ENCODE data around the gene AP2M1.

The AP2M1 gene

GRCh38 chr3:184211297-184211696 is 36.6 kb downstream of the AP2M1 start:
- H3K36me3 ChIP-seq (ENCODE audit: control insufficient read depth in 1 of 2, insufficient read depth in 2 of 2, low read length in 2 of 2): no peaks in the 10 kb centered on the region
- H3K14ac ChIP-seq (ENCODE audit: low read length): no peak overlapping the region
- no peak for DNase-seq
- H3K9ac ChIP-seq (ENCODE audit: low read length): no peak overlapping the region
- no peak overlapping the region for H3K23ac ChIP-seq (ENCODE audit: low read length)
- no peak overlapping the region for H3K4me3 ChIP-seq (ENCODE audit: low read depth, low read length)
- no peaks in the 10 kb centered on the region for H3K27me3 ChIP-seq (ENCODE audit: insufficient read depth, low read length)
- H3K4me1 ChIP-seq (ENCODE audit: control insufficient read depth in 1 of 2, insufficient read depth in 2 of 2, low read length in 2 of 2): no peaks in the 10 kb centered on the region
- no peak overlapping the region for H2BK120ac ChIP-seq (ENCODE audit: insufficient read depth, low read length, poor library complexity)
- H3K9me3 ChIP-seq (ENCODE audit: insufficient read depth, low read depth, low read length): peaks cover 3% of the 10 kb centered on the region
- H3K4me2 ChIP-seq (ENCODE audit: low read length): no peak overlapping the region
- no peak overlapping the region for H2BK5ac ChIP-seq (ENCODE audit: low read depth, low read length, poor library complexity)
- no peak overlapping the region for H4K12ac ChIP-seq (ENCODE audit: low read depth, low read length)
- no CpG with 5 or more reads among the region's 5 CpGs for WGBS (ENCODE audit: extremely low coverage, insufficient coverage, insufficient read length)
- H2AFZ ChIP-seq (ENCODE audit: insufficient read depth, low read length, poor library complexity): no peak overlapping the region
- no peaks in the 10 kb centered on the region for H3K79me1 ChIP-seq (ENCODE audit: low read length)
- H2AK5ac ChIP-seq (ENCODE audit: low read length): no peak overlapping the region
- H4K8ac ChIP-seq (ENCODE audit: low read depth, low read length): no peak overlapping the region
- H3K18ac ChIP-seq (ENCODE audit: low read length): no peak overlapping the region
- H3K4ac ChIP-seq (ENCODE audit: low read depth, low read length): no peak overlapping the region
- no peak overlapping the region for H3K27ac ChIP-seq (ENCODE audit: low read depth, low read length)
- H4K91ac ChIP-seq (ENCODE audit: low read depth, low read length): no peak overlapping the region
- no peaks in the 10 kb centered on the region for H3K79me2 ChIP-seq (ENCODE audit: control insufficient read depth, insufficient read depth, low read length, poor library complexity)
- H2BK12ac ChIP-seq (ENCODE audit: low read length): no peak overlapping the region

GRCh38 chr3:184211718-184212117 is 37.1 kb downstream of the AP2M1 start:
- Histone ChIP-seq H2BK120ac (ENCODE audit: insufficient read depth, low read length, poor library complexity) (no peak overlapping the region), H3K27ac (ENCODE audit: low read depth, low read length) (no peak overlapping the region), H2AK5ac (ENCODE audit: low read length) (no peak overlapping the region), H2BK5ac (ENCODE audit: low read depth, low read length, poor library complexity) (no peak overlapping the region), H2AFZ (ENCODE audit: insufficient read depth, low read length, poor library complexity) (no peak overlapping the region), H3K4me2 (ENCODE audit: low read length) (no peak overlapping the region), H3K18ac (ENCODE audit: low read length) (no peak overlapping the region), H3K36me3 (ENCODE audit: control insufficient read depth in 1 of 2, insufficient read depth in 2 of 2, low read length in 2 of 2) (no peaks in the 10 kb centered on the region), H3K14ac (ENCODE audit: low read length) (no peak overlapping the region), H3K4ac (ENCODE audit: low read depth, low read length) (no peak overlapping the region), H3K79me1 (ENCODE audit: low read length) (no peaks in the 10 kb centered on the region), H4K12ac (ENCODE audit: low read depth, low read length) (no peak overlapping the region), H3K23ac (ENCODE audit: low read length) (no peak overlapping the region), H3K9ac (ENCODE audit: low read length) (no peak overlapping the region), H2BK12ac (ENCODE audit: low read length) (no peak overlapping the region), H3K9me3 (ENCODE audit: insufficient read depth, low read depth, low read length) (peaks cover 2% of the 10 kb centered on the region), H3K4me3 (ENCODE audit: low read depth, low read length) (no peak overlapping the region), H3K4me1 (ENCODE audit: control insufficient read depth in 1 of 2, insufficient read depth in 2 of 2, low read length in 2 of 2) (no peaks in the 10 kb centered on the region), H4K8ac (ENCODE audit: low read depth, low read length) (no peak overlapping the region), H3K27me3 (ENCODE audit: insufficient read depth, low read length) (no peaks in the 10 kb centered on the region), H3K79me2 (ENCODE audit: control insufficient read depth, insufficient read depth, low read length, poor library complexity) (no peaks in the 10 kb centered on the region), H4K91ac (ENCODE audit: low read depth, low read length) (no peak overlapping the region)
- no CpG with 5 or more reads among the region's 5 CpGs for WGBS (ENCODE audit: extremely low coverage, insufficient coverage, insufficient read length)
- no peak for DNase-seq

GRCh38 chr3:184218814-184219213 is 44.2 kb downstream of the AP2M1 start:
- Histone ChIP-seq H2BK5ac (ENCODE audit: low read depth, low read length, poor library complexity) (no peak overlapping the region), H3K4ac (ENCODE audit: low read depth, low read length) (no peak overlapping the region), H2BK12ac (ENCODE audit: low read length) (no peak overlapping the region), H3K79me1 (ENCODE audit: low read length) (no peaks in the 10 kb centered on the region), H4K12ac (ENCODE audit: low read depth, low read length) (no peak overlapping the region), H3K79me2 (ENCODE audit: control insufficient read depth, insufficient read depth, low read length, poor library complexity) (no peaks in the 10 kb centered on the region), H3K4me3 (ENCODE audit: low read depth, low read length) (no peak overlapping the region), H3K27me3 (ENCODE audit: insufficient read depth, low read length) (no peaks in the 10 kb centered on the region), H3K18ac (ENCODE audit: low read length) (no peak overlapping the region), H2AK5ac (ENCODE audit: low read length) (no peak overlapping the region), H3K4me1 (ENCODE audit: control insufficient read depth in 1 of 2, insufficient read depth in 2 of 2, low read length in 2 of 2) (no peaks in the 10 kb centered on the region), H2AFZ (ENCODE audit: insufficient read depth, low read length, poor library complexity) (no peak overlapping the region), H4K8ac (ENCODE audit: low read depth, low read length) (no peak overlapping the region), H3K36me3 (ENCODE audit: control insufficient read depth in 1 of 2, insufficient read depth in 2 of 2, low read length in 2 of 2) (no peaks in the 10 kb centered on the region), H3K27ac (ENCODE audit: low read depth, low read length) (no peak overlapping the region), H4K91ac (ENCODE audit: low read depth, low read length) (no peak overlapping the region), H3K9ac (ENCODE audit: low read length) (no peak overlapping the region), H3K14ac (ENCODE audit: low read length) (no peak overlapping the region), H3K23ac (ENCODE audit: low read length) (no peak overlapping the region), H3K9me3 (ENCODE audit: insufficient read depth, low read depth, low read length) (no peaks in the 10 kb centered on the region), H3K4me2 (ENCODE audit: low read length) (no peak overlapping the region), H2BK120ac (ENCODE audit: insufficient read depth, low read length, poor library complexity) (no peak overlapping the region)
- no peak for DNase-seq
- WGBS (ENCODE audit: extremely low coverage, insufficient coverage, insufficient read length): no CpG with 5 or more reads among the region's 4 CpGs

- H3K14ac ChIP-seq (ENCODE audit: low read length): no peak overlapping the region
- no peak overlapping the region for H2BK12ac ChIP-seq (ENCODE audit: low read length)
- no peaks in the 10 kb centered on the region for H3K27me3 ChIP-seq (ENCODE audit: insufficient read depth, low read length)
- WGBS (ENCODE audit: extremely low coverage, insufficient coverage, insufficient read length): no CpG with 5 or more reads among the region's 3 CpGs
- no peak overlapping the region for H3K18ac ChIP-seq (ENCODE audit: low read length)
- no peak overlapping the region for H4K12ac ChIP-seq (ENCODE audit: low read depth, low read length)
- H4K91ac ChIP-seq (ENCODE audit: low read depth, low read length): no peak overlapping the region
- no peak overlapping the region for H4K8ac ChIP-seq (ENCODE audit: low read depth, low read length)
- no peak overlapping the region for H2BK120ac ChIP-seq (ENCODE audit: insufficient read depth, low read length, poor library complexity)
- H3K79me1 ChIP-seq (ENCODE audit: low read length): no peaks in the 10 kb centered on the region
- no peak overlapping the region for H3K4me3 ChIP-seq (ENCODE audit: low read depth, low read length)
- no peak overlapping the region for H3K27ac ChIP-seq (ENCODE audit: low read depth, low read length)
- H2AFZ ChIP-seq (ENCODE audit: insufficient read depth, low read length, poor library complexity): no peak overlapping the region
- no peaks in the 10 kb centered on the region for H3K4me1 ChIP-seq (ENCODE audit: control insufficient read depth in 1 of 2, insufficient read depth in 2 of 2, low read length in 2 of 2)
- no peak overlapping the region for H2AK5ac ChIP-seq (ENCODE audit: low read length)
- H3K23ac ChIP-seq (ENCODE audit: low read length): no peak overlapping the region
- peak; percentile 38 to 64 for DNase-seq
- no peak overlapping the region for H3K9ac ChIP-seq (ENCODE audit: low read length)
- H3K4ac ChIP-seq (ENCODE audit: low read depth, low read length): no peak overlapping the region
- H3K4me2 ChIP-seq (ENCODE audit: low read length): no peak overlapping the region
- H3K9me3 ChIP-seq (ENCODE audit: insufficient read depth, low read depth, low read length): no peaks in the 10 kb centered on the region
- no peak overlapping the region for H2BK5ac ChIP-seq (ENCODE audit: low read depth, low read length, poor library complexity)
- H3K36me3 ChIP-seq (ENCODE audit: control insufficient read depth in 1 of 2, insufficient read depth in 2 of 2, low read length in 2 of 2): no peaks in the 10 kb centered on the region
- H3K79me2 ChIP-seq (ENCODE audit: control insufficient read depth, insufficient read depth, low read length, poor library complexity): no peaks in the 10 kb centered on the region
These were observed 47.9 kb downstream of the AP2M1 start for GRCh38 chr3:184222521-184222920.
